GM23338 (cell line): ENCODE measurements around the gene PHLPP2. TPM values are rescaled to one million over a fixed set of nuclear protein-coding genes. Genes with fewer than 3 reads are reported as not detected.

Source experiments
- ATAC-seq: fragments of 200-7000 bp; cut with Tn5 transposase; 3 replicates; pipeline ENCODE4 v1.9.1; 2020
- DNase-seq: peaks from one replicate; pipeline ENCODE4 v3.0.0-alpha.2; 2015; ENCODE audit warnings: low spot score
- H2AFZ ChIP-seq: fragments of 200-600 bp; sonication (generic); 2 replicates; pipeline ENCODE4 v1.8.0; 2016; ENCODE audit warnings: antibody characterized with exemption, mild to moderate bottlenecking, moderate library complexity
- H3F3A ChIP-seq: fragments of 200-600 bp; sonication (generic); replicated peaks from 2 replicates; pipeline ENCODE4 v1.8.0; 2017; ENCODE audit warnings: antibody characterized with exemption, mixed run types, low read depth
- H3K27ac ChIP-seq: fragments of 200-600 bp; sonication (generic); 2 replicates; pipeline ENCODE4 v1.6.1; 2016; ENCODE audit warnings: low read depth
- H3K27me3 ChIP-seq: fragments of 200-600 bp; sonication (generic); 2 replicates; pipeline ENCODE4 v1.8.0; 2016; ENCODE audit warnings: mild to moderate bottlenecking, mixed run types, moderate library complexity; ENCODE audit not compliant: insufficient read depth
- H3K36me3 ChIP-seq: fragments of 200-600 bp; sonication (generic); 2 replicates; pipeline ENCODE4 v1.8.0; 2016; ENCODE audit warnings: mild to moderate bottlenecking; ENCODE audit not compliant: insufficient read depth
- H3K4me1 ChIP-seq: fragments of 200-600 bp; sonication (generic); 2 replicates; pipeline ENCODE4 v1.8.0; 2016; ENCODE audit warnings: mild to moderate bottlenecking, moderate library complexity; ENCODE audit not compliant: insufficient read depth
- H3K4me2 ChIP-seq: fragments of 200-600 bp; sonication (generic); 2 replicates; pipeline ENCODE4 v1.7.1; 2017; ENCODE audit warnings: mixed run types
- H3K4me3 ChIP-seq: fragments of 200-600 bp; sonication (generic); 2 replicates; pipeline ENCODE4 v1.6.1; 2016; ENCODE audit warnings: mixed run types
- H3K79me2 ChIP-seq: fragments of 200-600 bp; sonication (generic); replicated peaks from 2 replicates; pipeline ENCODE4 v1.8.0; 2017; ENCODE audit warnings: mild to moderate bottlenecking; ENCODE audit not compliant: insufficient read depth
- H3K9me2 ChIP-seq: fragments of 200-600 bp; sonication (generic); 2 replicates; pipeline ENCODE4 v1.8.0; 2017; ENCODE audit not compliant: insufficient read depth
- H4K20me1 ChIP-seq: fragments of 200-600 bp; sonication (generic); replicated peaks from 2 replicates; pipeline ENCODE4 v1.8.0; 2017; ENCODE audit warnings: mild to moderate bottlenecking; ENCODE audit not compliant: insufficient read depth
- H3K27ac Mint-ChIP-seq: 2 replicates; pipeline ENCODE4 v1.8.0; 2020; ENCODE audit warnings: inconsistent platforms, mild to moderate bottlenecking, moderate library complexity, mixed read lengths
- H3K27me3 Mint-ChIP-seq: 3 replicates; pipeline ENCODE4 v1.8.0; 2022; ENCODE audit warnings: low read depth, mild to moderate bottlenecking, moderate library complexity, mixed read lengths, inconsistent platforms; ENCODE audit not compliant: insufficient read depth, poor library complexity
- H3K36me3 Mint-ChIP-seq: 3 replicates; pipeline ENCODE4 v1.8.0; 2021; ENCODE audit warnings: low read depth, mild to moderate bottlenecking, inconsistent platforms, moderate library complexity, mixed read lengths
- H3K4me1 Mint-ChIP-seq: 3 replicates; pipeline ENCODE4 v1.8.0; 2020; ENCODE audit warnings: mild to moderate bottlenecking, inconsistent platforms, mixed read lengths
- H3K4me3 Mint-ChIP-seq: 3 replicates; pipeline ENCODE4 v1.8.0; 2021; ENCODE audit warnings: moderate library complexity, mild to moderate bottlenecking, inconsistent platforms, mixed read lengths
- H3K9me3 Mint-ChIP-seq: 3 replicates; pipeline ENCODE4 v1.8.0; 2020; ENCODE audit warnings: moderate library complexity, mild to moderate bottlenecking, inconsistent platforms, mixed read lengths
- CREB1 ChIP-seq: fragments of 250-450 bp; sonication (Bioruptor Pico); IDR thresholded peaks from 2 replicates; pipeline ENCODE4 v1.5.0; 2020; ENCODE audit warnings: low read depth, mild to moderate bottlenecking, moderate library complexity
- CTCF ChIP-seq, 2 experiments: fragments of 200-600 bp in 1 of 2; sonication (generic) in 1 of 2; conservative IDR thresholded peaks; 2 replicates each; pipeline versions ENCODE4 v1.5.1 to v1.6.1; 2016 to 2017; ENCODE audit warnings: antibody characterized with exemption in 2 of 2, low read depth in 2 of 2, mild to moderate bottlenecking in 2 of 2, moderate library complexity in 1 of 2
- ETS1 ChIP-seq: IDR thresholded peaks from 2 replicates; pipeline ENCODE4 v1.6.1; 2016; ENCODE audit warnings: antibody characterized with exemption
- EZH2 ChIP-seq: fragments of 200-600 bp; sonication (generic); IDR thresholded peaks from one replicate; pipeline ENCODE4 v1.8.0; 2017; ENCODE audit warnings: antibody characterized with exemption, mild to moderate bottlenecking, low read depth; ENCODE audit not compliant: unreplicated experiment
- JUNB ChIP-seq: IDR thresholded peaks from one replicate; pipeline ENCODE4 v1.6.1; 2016; ENCODE audit warnings: antibody characterized with exemption; ENCODE audit not compliant: unreplicated experiment
- NANOG ChIP-seq: IDR thresholded peaks from 2 replicates; pipeline ENCODE4 v1.6.1; 2016; ENCODE audit warnings: antibody characterized with exemption, borderline replicate concordance
- POLR2AphosphoS5 ChIP-seq: IDR thresholded peaks from 2 replicates; pipeline ENCODE4 v1.6.1; 2016; ENCODE audit warnings: antibody characterized with exemption, low read depth
- STAT1 ChIP-seq: IDR thresholded peaks from one replicate; pipeline ENCODE4 v1.6.1; 2016; ENCODE audit warnings: antibody characterized with exemption; ENCODE audit not compliant: unreplicated experiment
- ZNF114 ChIP-seq: fragments of 250-450 bp; sonication (Bioruptor Pico); IDR thresholded peaks from 2 replicates; pipeline ENCODE4 v1.5.0; 2020; ENCODE audit warnings: mild to moderate bottlenecking, moderate library complexity
- ZNF331 ChIP-seq: fragments of 250-450 bp; sonication (Bioruptor Pico); IDR thresholded peaks from 2 replicates; pipeline ENCODE4 v1.5.0; 2020; ENCODE audit warnings: low read depth, mild to moderate bottlenecking, moderate library complexity
- ZNF462 ChIP-seq: fragments of 250-450 bp; sonication (Bioruptor Pico); IDR thresholded peaks from 2 replicates; pipeline ENCODE4 v1.5.0; 2020; ENCODE audit warnings: mild to moderate bottlenecking, moderate library complexity
- polyA plus RNA-seq: library from polyadenylated mRNA; unstranded; fragments of >200 nt; fragmentation: Nextera tagmentation; extraction: Ambion mirVana; gene quantifications from 2 replicates; pipeline ENCODE4 v1.2.1, GENCODE V29; 2016
- total RNA-seq: library from RNA; depleted of rRNA; stranded (reverse); fragments of >200 nt; shearing (Covaris generic); gene quantifications from 2 replicates; pipeline ENCODE4 v1.2.3, GENCODE V29; 2014

Gene PHLPP2
- total and polyA plus RNA-seq, 2 experiments from 2014 or later = 4.2 to 20.5 TPM

- H3K79me2 ChIP-seq = peaks cover 28% of the 10 kb centered on the region
- TF ChIP-seq STAT1 (no peak), EZH2 (no peak), CTCF (conservative IDR thresholded peaks at IDR 0.05; ENCODE audit: low read depth in 2 of 2) (no peak), POLR2AphosphoS5 (no peak), NANOG (no peak), ZNF462 (no peak), ETS1 (no peak), CREB1 (CRISPR knock-in tag) (no peak), ZNF331 (no peak), ZNF114 (CRISPR knock-in tag) (no peak), JUNB (no peak)
- peaks cover 48% of the 10 kb centered on the region for H3K36me3 Mint-ChIP-seq
- ATAC-seq (no peak), DNase-seq (no peak)
- no peak overlapping the region for H3K4me3 ChIP-seq
- peak overlapping the region; percentile 83; the same call in 1 of the 2 replicates for H3K4me2 ChIP-seq
- peaks cover 16% of the 10 kb centered on the region for H3K27me3 Mint-ChIP-seq
- no peak overlapping the region for H2AFZ ChIP-seq
- no peaks in the 10 kb centered on the region for H3K27me3 ChIP-seq
- H3K4me1 Mint-ChIP-seq = peaks cover 21% of the 10 kb centered on the region
- 0 out of 2 replicates have a peak, but pooled peaks cover 2% of the 10 kb centered on the region for H3K9me2 ChIP-seq
- peak overlapping the region; percentile 76 for H3K27ac ChIP-seq
- peak overlapping the region; percentile 74 for H3K27ac Mint-ChIP-seq
- peaks cover 33% of the 10 kb centered on the region; the same call in 1 of the 2 replicates for H3K36me3 ChIP-seq
- peaks cover 5% of the 10 kb centered on the region; the same call in 1 of the 2 replicates for H4K20me1 ChIP-seq
- H3F3A ChIP-seq = no peaks in the 10 kb centered on the region; the same call in 1 of the 2 replicates
- H3K4me1 ChIP-seq = peaks cover 11% of the 10 kb centered on the region
- no peaks in the 10 kb centered on the region for H3K9me3 Mint-ChIP-seq
- peak overlapping the region; percentile 14; the same call in 1 of the 3 replicates for H3K4me3 Mint-ChIP-seq
These were observed 95.1 kb downstream of the PHLPP2 start for GRCh38 chr16:71629278-71630016.
